Measurements from ENCODE around the gene DNAH8.

DNAH8 gene

DNA sequence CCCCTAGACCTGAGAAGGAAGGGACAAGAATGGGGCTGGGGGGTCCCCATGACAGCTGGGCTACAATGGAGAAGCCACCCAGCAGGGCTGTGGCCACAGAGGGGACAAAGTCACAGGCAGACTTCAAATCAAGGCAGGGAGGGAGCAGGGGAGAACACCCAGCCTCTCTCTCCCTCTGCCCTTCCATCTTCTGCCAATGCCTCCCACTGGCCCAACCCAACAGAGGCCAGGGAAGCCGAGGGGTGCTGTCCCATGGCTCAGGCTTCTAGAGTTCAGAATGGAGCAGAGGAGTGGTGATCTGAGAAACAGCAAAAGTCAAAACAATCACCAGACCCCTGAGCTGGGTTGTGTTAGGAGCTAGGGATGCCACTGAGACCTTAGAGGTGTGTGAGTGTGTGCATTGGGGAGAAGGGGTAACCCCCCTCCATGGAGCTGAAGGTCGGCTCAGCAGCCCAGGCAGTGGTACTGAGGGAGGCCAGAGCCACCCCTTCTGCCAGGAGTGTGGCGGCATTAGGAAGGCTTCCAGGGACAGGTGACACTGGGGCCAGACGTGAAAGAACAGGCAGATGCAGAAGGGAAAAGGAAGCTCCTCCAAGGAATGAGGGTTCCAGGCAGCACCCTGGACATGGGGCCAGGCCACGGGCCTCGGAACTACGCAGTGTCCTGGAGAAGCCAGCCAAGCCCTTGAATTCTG, 345.5 kb downstream of the DNAH8 start:
- TF ChIP-seq, protein P1, sequence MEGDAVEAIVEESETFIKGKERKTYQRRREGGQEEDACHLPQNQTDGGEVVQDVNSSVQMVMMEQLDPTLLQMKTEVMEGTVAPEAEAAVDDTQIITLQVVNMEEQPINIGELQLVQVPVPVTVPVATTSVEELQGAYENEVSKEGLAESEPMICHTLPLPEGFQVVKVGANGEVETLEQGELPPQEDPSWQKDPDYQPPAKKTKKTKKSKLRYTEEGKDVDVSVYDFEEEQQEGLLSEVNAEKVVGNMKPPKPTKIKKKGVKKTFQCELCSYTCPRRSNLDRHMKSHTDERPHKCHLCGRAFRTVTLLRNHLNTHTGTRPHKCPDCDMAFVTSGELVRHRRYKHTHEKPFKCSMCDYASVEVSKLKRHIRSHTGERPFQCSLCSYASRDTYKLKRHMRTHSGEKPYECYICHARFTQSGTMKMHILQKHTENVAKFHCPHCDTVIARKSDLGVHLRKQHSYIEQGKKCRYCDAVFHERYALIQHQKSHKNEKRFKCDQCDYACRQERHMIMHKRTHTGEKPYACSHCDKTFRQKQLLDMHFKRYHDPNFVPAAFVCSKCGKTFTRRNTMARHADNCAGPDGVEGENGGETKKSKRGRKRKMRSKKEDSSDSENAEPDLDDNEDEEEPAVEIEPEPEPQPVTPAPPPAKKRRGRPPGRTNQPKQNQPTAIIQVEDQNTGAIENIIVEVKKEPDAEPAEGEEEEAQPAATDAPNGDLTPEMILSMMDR (IDR thresholded peaks at IDR 0.05; ENCODE audit: extremely low read depth, missing control alignments) = no peak
- DNase-seq (ENCODE audit: low spot score) = no peak

DNA sequence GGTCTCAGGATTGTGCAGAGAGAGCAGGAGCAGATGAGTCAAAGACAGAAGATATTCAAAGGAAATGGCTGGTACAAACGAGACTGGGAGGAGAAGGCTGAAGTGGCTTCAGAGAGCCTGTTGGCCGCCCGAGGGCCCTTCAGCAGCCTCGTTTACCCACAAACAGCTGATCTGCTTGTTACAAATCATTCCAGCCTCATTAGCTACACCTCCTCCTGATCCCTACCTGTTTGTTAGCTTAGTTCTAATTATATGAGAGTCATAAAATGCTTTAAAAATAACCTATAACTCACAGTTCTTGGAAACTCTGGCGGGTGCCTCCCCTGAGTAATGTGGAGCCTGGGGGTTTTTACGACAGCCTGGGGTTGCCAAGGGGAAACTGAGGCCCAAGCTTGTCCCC, 346.1 kb downstream of the DNAH8 start:
- TF ChIP-seq, protein P1 (IDR thresholded peaks at IDR 0.05; ENCODE audit: extremely low read depth, missing control alignments) = no peak
- DNase-seq (ENCODE audit: low spot score) = no peak

DNA sequence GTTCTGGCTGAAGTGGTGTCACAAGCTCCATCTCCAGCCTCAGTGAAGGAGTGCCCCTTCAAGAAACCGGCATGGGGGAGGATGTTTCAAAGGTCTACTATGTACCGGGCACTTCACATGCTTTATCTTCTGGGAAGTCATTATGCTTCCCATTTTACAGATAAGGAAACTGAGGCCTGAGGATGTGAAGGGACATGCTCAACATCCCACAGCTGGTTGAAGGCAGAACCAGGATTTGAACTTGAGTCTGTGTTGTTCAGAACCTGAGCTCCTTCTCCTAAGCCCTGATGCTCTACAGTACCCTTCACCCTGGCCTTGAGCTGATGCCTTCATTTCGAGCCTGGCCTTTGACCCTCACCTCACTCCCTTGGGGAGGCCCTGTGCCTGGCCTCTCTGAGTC, 346.5 kb downstream of the DNAH8 start:
- TF ChIP-seq, protein P1 (IDR thresholded peaks at IDR 0.05; ENCODE audit: extremely low read depth, missing control alignments) = no peak
- DNase-seq (ENCODE audit: low spot score) = no peak

DNA sequence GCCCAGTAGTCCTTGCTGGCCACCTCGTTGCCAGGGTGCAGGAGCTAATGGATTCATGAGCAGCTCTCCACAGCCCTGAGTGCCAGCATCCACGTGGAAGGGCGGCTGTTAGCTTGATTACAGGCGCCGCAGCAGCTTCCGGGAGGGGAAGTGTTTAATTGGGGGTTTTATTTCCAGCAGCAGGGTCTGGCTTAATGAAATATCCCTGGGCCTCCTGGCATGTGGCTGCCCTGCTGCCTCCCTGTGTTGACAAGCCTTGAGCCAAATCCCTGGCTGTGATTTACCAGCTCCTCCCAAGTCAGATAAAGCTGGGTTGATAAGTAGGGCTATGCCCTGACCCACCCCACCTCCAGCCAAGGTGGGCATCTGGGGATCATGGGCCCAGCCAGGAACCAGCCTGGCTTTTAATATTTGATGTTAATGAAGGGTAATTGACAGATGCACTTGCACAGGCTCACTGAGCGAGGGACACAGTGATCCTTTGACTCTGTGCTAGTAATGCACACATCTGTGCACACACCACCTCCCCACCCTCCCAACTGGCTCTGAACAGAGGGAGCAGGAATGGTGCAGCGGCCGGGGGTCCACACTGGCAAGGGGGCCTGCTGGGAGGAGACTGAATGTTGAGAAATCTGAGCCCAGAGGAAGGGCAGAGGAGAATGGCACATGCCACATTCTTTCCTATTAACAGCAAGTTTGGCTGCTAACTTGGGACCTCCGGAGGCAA, 347.1 kb downstream of the DNAH8 start:
- no peak for DNase-seq (ENCODE audit: low spot score)
- TF ChIP-seq, protein P1 (IDR thresholded peaks at IDR 0.05; ENCODE audit: extremely low read depth, missing control alignments) = no peak

DNA sequence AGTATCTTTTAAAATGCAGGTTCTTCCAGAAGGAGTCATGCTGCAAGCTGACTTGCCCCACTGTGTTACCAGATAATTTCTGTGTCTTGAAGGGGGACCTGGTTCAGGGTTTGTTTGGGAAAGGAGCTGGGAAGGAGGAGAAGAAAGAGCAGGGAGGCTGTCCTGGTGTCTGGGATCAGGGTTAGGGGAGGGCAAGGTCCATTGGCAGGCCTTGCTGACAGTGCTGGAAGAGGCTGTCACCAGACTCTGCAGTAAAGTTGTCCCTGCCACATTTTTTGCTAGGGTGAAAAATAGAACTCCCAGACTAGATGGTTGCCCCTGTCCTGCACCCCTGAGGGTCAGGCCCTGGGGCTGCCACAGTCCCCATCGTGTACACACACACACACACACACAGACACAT, 348.4 kb downstream of the DNAH8 start:
- TF ChIP-seq, protein P1 (IDR thresholded peaks at IDR 0.05; ENCODE audit: extremely low read depth, missing control alignments) = no peak
- no peak for DNase-seq (ENCODE audit: low spot score)

DNA sequence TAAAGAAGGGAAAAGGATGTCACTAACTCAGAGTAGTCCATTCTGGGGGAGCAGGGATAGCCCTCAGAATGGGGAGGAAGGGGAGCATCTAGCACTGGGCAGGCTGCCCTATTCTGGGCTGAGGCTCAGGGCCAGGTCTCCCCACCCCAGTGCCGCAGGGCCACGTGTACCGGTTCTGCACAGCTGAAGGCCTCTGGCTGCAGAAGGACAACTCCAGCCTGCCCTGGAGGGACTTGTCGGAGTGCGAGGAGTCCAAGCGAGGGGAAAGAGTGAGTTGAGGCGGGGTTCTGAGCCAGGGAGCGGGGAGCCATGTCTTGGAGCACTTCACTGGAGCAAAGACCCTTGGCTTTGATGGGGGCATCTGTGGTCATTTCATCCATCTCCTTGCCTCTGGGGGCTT, 350.4 kb downstream of the DNAH8 start:
- TF ChIP-seq, protein P1 (IDR thresholded peaks at IDR 0.05; ENCODE audit: extremely low read depth, missing control alignments) = no peak
- DNase-seq (ENCODE audit: low spot score) = no peak

DNA sequence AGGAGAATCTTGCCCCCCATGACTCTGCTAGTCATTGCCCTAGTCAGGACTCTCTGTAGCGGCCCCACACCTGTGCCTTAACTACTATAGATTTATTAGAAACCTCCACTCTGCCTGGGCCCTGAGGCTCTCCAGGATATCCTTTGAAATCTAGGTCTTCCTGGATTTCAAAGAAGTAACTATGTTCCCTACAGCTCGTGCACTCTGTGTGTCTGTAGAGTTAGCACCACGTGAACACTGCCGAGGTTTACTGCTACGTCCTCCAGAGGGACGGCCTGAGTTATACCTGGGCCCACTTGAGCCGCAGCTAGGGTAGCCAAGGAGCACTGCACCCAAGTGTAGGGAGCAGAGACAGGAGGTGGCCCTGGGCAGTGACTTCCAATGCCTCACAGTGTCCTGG, 353.3 kb downstream of the DNAH8 start:
- no peak for DNase-seq (ENCODE audit: low spot score)
- TF ChIP-seq, protein P1 (IDR thresholded peaks at IDR 0.05; ENCODE audit: extremely low read depth, missing control alignments) = no peak
